Measurements from ENCODE around the gene TCF7L2.
A peak's percentile ranks its signal among the peaks of the same experiment; 100 is the strongest.

Gene TCF7L2

DNA sequence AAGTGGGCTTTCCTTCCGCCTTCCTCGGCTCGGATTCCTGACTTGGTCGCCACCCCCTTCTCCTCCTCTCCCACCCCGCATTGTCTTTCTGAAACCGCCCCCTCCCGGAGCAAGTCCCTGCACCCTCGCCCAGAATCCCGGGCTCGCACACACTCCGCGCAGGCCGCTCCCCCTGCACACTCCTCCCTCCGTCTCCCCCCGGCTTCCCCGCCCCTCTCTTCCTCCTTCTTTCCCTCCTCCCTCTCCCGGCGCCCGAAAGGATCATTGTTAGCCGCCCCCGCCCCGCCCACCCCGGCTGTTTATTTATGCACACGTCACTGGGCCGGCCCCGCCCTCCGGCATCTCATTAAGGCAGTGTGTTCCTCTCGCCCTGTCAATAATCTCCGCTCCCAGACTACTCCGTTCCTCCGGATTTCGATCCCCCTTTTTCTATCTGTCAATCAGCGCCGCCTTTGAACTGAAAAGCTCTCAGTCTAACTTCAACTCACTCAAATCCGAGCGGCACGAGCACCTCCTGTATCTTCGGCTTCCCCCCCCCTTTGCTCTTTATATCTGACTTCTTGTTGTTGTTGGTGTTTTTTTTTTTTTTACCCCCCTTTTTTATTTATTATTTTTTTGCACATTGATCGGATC is at the start of gene TCF7L2:
Gene TCF7L2 (plus strand): TSS at position 373 of the 633 bp plus-strand sequence. CDS start 510 bp downstream, outside the sequence.
- no peaks in the 10 kb centered on the region for H3K36me3 Mint-ChIP-seq
- peaks cover 83% of the 10 kb centered on the region for H3K27me3 Mint-ChIP-seq
- H3K4me1 Mint-ChIP-seq: peaks cover 33% of the 10 kb centered on the region
- peak within 1 kb of the TSS; percentile 84 for H3K4me3 Mint-ChIP-seq
- H3K27ac Mint-ChIP-seq: no peak within 1 kb of the TSS
- ATAC-seq: no peak
- no peaks in the 10 kb centered on the region for H3K9me3 Mint-ChIP-seq

GRCh38 chr10:112902730-112903129 is 47.3 kb upstream of the TCF7L2 start:
- Mint-ChIP-seq H3K4me3 (no peak overlapping the region), H3K36me3 (no peaks in the 10 kb centered on the region), H3K4me1 (no peaks in the 10 kb centered on the region), H3K27me3 (peaks cover 9% of the 10 kb centered on the region), H3K9me3 (no peaks in the 10 kb centered on the region), H3K27ac (no peak overlapping the region)
- ATAC-seq: no peak

- Mint-ChIP-seq H3K36me3 (no peaks in the 10 kb centered on the region), H3K27me3 (peaks cover 9% of the 10 kb centered on the region), H3K9me3 (no peaks in the 10 kb centered on the region), H3K27ac (no peak overlapping the region), H3K4me1 (no peaks in the 10 kb centered on the region), H3K4me3 (no peak overlapping the region)
- no peak for ATAC-seq
These were observed 46.0 kb upstream of the TCF7L2 start for GRCh38 chr10:112904000-112904399.

- no peaks in the 10 kb centered on the region for H3K27me3 Mint-ChIP-seq
- no peak overlapping the region for H3K4me3 Mint-ChIP-seq
- H3K9me3 Mint-ChIP-seq: no peaks in the 10 kb centered on the region
- no peak for ATAC-seq
- H3K4me1 Mint-ChIP-seq: no peaks in the 10 kb centered on the region
- H3K36me3 Mint-ChIP-seq: no peaks in the 10 kb centered on the region
- no peak overlapping the region for H3K27ac Mint-ChIP-seq
These were observed 43.1 kb upstream of the TCF7L2 start for GRCh38 chr10:112906945-112907344.

DNA sequence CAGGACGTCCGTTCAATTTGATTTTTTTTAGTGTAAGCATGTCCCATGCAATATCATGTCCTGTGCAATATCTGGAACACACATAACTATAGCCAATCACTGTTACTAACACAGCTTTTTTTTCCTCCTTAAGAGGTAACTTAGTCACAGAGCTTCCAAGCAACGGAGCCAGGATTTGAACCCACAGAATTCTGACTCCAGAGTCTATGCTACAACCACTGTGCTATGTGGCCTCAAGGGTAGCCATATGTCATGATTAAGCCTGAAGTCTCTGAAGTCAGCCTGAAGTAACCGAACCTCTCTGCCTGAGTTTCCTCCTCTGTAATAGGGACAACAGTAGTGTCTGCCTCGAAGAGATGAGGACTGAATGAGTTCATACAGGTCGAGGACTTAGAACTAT is 42.2 kb upstream of the TCF7L2 start:
- no peak for ATAC-seq
- no peak overlapping the region for H3K27ac Mint-ChIP-seq
- no peak overlapping the region for H3K4me3 Mint-ChIP-seq
- no peaks in the 10 kb centered on the region for H3K9me3 Mint-ChIP-seq
- H3K36me3 Mint-ChIP-seq: no peaks in the 10 kb centered on the region
- H3K27me3 Mint-ChIP-seq: no peaks in the 10 kb centered on the region
- no peaks in the 10 kb centered on the region for H3K4me1 Mint-ChIP-seq

DNA sequence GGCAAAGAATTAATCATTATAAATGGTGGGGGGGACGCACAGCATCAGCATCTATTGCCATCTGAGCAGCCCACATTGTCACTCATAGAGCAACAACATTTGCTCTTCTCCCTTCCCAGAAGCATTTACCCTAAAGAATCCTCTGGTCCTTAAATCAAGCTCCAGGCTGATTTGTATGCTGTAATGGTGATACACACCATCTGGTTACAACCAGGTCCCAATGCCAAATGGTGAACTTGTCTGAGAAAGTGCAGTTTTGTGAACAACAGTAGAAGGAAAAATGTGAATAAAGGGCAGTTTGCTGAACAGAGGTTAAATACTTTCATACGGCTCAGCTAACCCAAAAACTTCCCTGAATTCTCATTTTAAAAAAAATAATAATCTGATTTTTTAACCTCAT is 38.8 kb upstream of the TCF7L2 start:
- H3K4me1 Mint-ChIP-seq: no peaks in the 10 kb centered on the region
- no peak overlapping the region for H3K27ac Mint-ChIP-seq
- no peaks in the 10 kb centered on the region for H3K27me3 Mint-ChIP-seq
- no peak overlapping the region for H3K4me3 Mint-ChIP-seq
- no peak for ATAC-seq
- no peaks in the 10 kb centered on the region for H3K36me3 Mint-ChIP-seq
- no peaks in the 10 kb centered on the region for H3K9me3 Mint-ChIP-seq

GRCh38 chr10:112912410-112912928 is 37.6 kb upstream of the TCF7L2 start:
- no peaks in the 10 kb centered on the region for H3K36me3 Mint-ChIP-seq
- no peak overlapping the region for H3K4me3 Mint-ChIP-seq
- no peaks in the 10 kb centered on the region for H3K27me3 Mint-ChIP-seq
- ATAC-seq: no peak
- H3K4me1 Mint-ChIP-seq: no peaks in the 10 kb centered on the region
- H3K9me3 Mint-ChIP-seq: no peaks in the 10 kb centered on the region
- no peak overlapping the region for H3K27ac Mint-ChIP-seq

GRCh38 chr10:112913255-112913654 is 36.8 kb upstream of the TCF7L2 start:
- Mint-ChIP-seq H3K9me3 (no peaks in the 10 kb centered on the region), H3K4me3 (no peak overlapping the region), H3K27ac (no peak overlapping the region), H3K36me3 (no peaks in the 10 kb centered on the region), H3K27me3 (no peaks in the 10 kb centered on the region), H3K4me1 (no peaks in the 10 kb centered on the region)
- ATAC-seq: no peak

DNA sequence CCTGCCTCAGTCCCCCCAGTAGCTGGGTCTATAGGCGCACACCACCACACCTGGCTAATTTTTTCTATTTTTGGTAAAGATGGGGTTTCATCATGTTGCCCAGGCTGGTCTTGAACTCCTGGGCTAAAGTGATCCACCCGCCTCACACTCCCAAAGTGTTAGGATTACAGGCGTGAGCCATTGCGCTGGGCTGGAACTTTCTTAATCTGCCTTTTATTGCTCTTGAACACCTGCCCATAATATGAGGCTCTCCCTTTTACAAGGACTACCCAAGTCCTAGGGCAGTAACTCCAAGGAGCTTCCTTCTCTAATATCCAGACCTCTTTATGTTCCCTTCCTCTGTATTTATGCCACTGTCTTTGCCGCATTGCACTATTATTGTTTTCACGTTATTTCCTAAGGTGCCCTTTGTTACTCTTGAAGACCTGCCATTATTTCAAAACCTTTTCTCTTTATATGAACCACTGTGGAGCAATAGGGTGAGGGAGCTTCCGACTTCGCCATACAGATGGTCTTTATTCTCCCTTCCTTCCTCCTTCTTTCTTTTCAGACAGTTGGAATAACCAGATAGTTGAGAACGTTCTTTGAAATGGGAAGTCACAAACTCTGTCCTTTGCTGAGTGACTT is 36.3 kb upstream of the TCF7L2 start:
- Mint-ChIP-seq H3K27me3 (no peaks in the 10 kb centered on the region), H3K4me1 (no peaks in the 10 kb centered on the region), H3K9me3 (no peaks in the 10 kb centered on the region), H3K27ac (no peak overlapping the region), H3K4me3 (no peak overlapping the region), H3K36me3 (no peaks in the 10 kb centered on the region)
- no peak for ATAC-seq

DNA sequence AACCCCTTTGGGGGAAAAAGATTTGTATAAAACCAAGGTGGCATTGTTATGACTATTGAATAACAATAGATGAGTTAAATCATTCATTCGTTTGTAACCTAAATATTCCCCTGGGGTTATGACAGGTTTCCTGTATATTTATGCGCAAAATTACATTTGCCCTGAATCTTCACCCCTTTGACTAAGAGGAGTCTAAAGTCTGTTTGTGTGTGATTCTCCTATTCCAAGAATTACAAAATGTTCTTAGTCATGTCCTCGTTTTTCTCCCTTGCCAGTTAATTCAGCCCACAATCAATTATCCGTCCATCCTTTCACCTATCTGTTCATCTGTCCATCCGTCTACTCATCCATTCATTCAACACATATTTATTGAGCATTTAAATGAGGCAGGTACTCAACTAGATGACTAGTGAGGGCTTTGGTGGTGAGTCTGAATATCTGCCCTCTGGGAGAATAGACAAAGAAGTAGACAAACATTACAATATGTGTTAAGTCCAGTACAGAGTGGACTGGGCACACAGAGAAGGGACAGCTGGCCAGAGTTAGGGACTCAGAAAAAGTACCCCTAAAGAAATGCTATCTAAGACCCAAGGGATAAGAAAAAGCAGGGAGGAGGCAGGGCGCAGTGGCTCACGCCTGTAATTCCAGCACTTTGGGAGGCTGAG is 35.6 kb upstream of the TCF7L2 start:
- Mint-ChIP-seq H3K4me1 (no peaks in the 10 kb centered on the region), H3K27ac (no peak overlapping the region), H3K4me3 (no peak overlapping the region), H3K36me3 (no peaks in the 10 kb centered on the region), H3K9me3 (no peaks in the 10 kb centered on the region), H3K27me3 (no peaks in the 10 kb centered on the region)
- ATAC-seq: no peak

GRCh38 chr10:112915590-112916572 is 34.2 kb upstream of the TCF7L2 start:
- Mint-ChIP-seq H3K27ac (no peak overlapping the region), H3K4me3 (no peak overlapping the region), H3K9me3 (no peaks in the 10 kb centered on the region), H3K36me3 (no peaks in the 10 kb centered on the region), H3K27me3 (no peaks in the 10 kb centered on the region), H3K4me1 (no peaks in the 10 kb centered on the region)
- ATAC-seq: no peak

GRCh38 chr10:112917681-112918080 is 32.4 kb upstream of the TCF7L2 start:
- H3K36me3 Mint-ChIP-seq: no peaks in the 10 kb centered on the region
- H3K27me3 Mint-ChIP-seq: no peaks in the 10 kb centered on the region
- H3K4me3 Mint-ChIP-seq: no peak overlapping the region
- ATAC-seq: no peak
- no peaks in the 10 kb centered on the region for H3K4me1 Mint-ChIP-seq
- H3K9me3 Mint-ChIP-seq: no peaks in the 10 kb centered on the region
- H3K27ac Mint-ChIP-seq: no peak overlapping the region

GRCh38 chr10:112918771-112919170 is 31.3 kb upstream of the TCF7L2 start:
- ATAC-seq: no peak
- no peak overlapping the region for H3K4me3 Mint-ChIP-seq
- no peaks in the 10 kb centered on the region for H3K27me3 Mint-ChIP-seq
- no peaks in the 10 kb centered on the region for H3K4me1 Mint-ChIP-seq
- no peaks in the 10 kb centered on the region for H3K36me3 Mint-ChIP-seq
- no peaks in the 10 kb centered on the region for H3K9me3 Mint-ChIP-seq
- no peak overlapping the region for H3K27ac Mint-ChIP-seq

- no peak overlapping the region for H3K4me3 Mint-ChIP-seq
- no peaks in the 10 kb centered on the region for H3K9me3 Mint-ChIP-seq
- no peaks in the 10 kb centered on the region for H3K27me3 Mint-ChIP-seq
- no peak for ATAC-seq
- H3K27ac Mint-ChIP-seq: no peak overlapping the region
- no peaks in the 10 kb centered on the region for H3K36me3 Mint-ChIP-seq
- H3K4me1 Mint-ChIP-seq: no peaks in the 10 kb centered on the region
These were observed 30.3 kb upstream of the TCF7L2 start for GRCh38 chr10:112919721-112920120.
